Activated T-helper 17 cell treated with anti-CD3 and anti-CD28 coated beads, Interleukin-2, amount 50 U/mL, for 72 hours (primary cell): ENCODE results near the gene SLC22A16. TPM values are rescaled to one million over a fixed set of nuclear protein-coding genes. Genes with fewer than 3 reads are reported as not detected.
A peak's percentile ranks its signal among the peaks of the same experiment; 100 is the strongest.
"Not testable (repeated sequence)": the region's sequence is repeated elsewhere in the genome, so short reads cannot be mapped to it uniquely, and the experiment has no call there.

Experiments used
- ATAC-seq: fragments of 150-1000 bp; cut with Tn5 transposase; replicated peaks from 2 replicates; pipeline ENCODE4 v1.10.0; 2021; ENCODE audit warnings: mild to moderate bottlenecking, moderate library complexity
- H3K27ac Mint-ChIP-seq: one replicate; pipeline ENCODE4 v1.8.0; 2022; ENCODE audit warnings: mixed read lengths
- H3K27me3 Mint-ChIP-seq: one replicate; pipeline ENCODE4 v1.8.0; 2022; ENCODE audit warnings: mixed read lengths
- H3K36me3 Mint-ChIP-seq: one replicate; pipeline ENCODE4 v1.8.0; 2022; ENCODE audit warnings: low read depth, mild to moderate bottlenecking, mixed read lengths
- H3K4me1 Mint-ChIP-seq: one replicate; pipeline ENCODE4 v1.8.0; 2022; ENCODE audit warnings: mixed read lengths
- H3K4me3 Mint-ChIP-seq: one replicate; pipeline ENCODE4 v1.8.0; 2022; ENCODE audit warnings: mild to moderate bottlenecking, mixed read lengths
- H3K9me3 Mint-ChIP-seq: one replicate; pipeline ENCODE4 v1.8.0; 2022; ENCODE audit warnings: mixed read lengths
- total RNA-seq, 2 donors: library from RNA; stranded (reverse); gene quantifications; one replicate each; pipeline ENCODE4 v1.2.3, GENCODE V29; 2022

The SLC22A16 gene
- total RNA-seq, 2 donors from 2014 or later = not detected

- no peaks in the 10 kb centered on the region for H3K4me1 Mint-ChIP-seq
- no peaks in the 10 kb centered on the region for H3K9me3 Mint-ChIP-seq
- peak overlapping the region; percentile 51 for H3K4me3 Mint-ChIP-seq
- no peak overlapping the region for H3K27ac Mint-ChIP-seq
- H3K27me3 Mint-ChIP-seq = peaks cover 38% of the 10 kb centered on the region
- no peaks in the 10 kb centered on the region for H3K36me3 Mint-ChIP-seq
- no peak for ATAC-seq
These were observed 1.3 kb downstream of the SLC22A16 start for GRCh38 chr6:110475066-110475653.

- Mint-ChIP-seq H3K9me3 (no peaks in the 10 kb centered on the region), H3K4me3 (no peak overlapping the region), H3K27ac (no peak overlapping the region), H3K4me1 (no peaks in the 10 kb centered on the region), H3K27me3 (peaks cover 38% of the 10 kb centered on the region), H3K36me3 (no peaks in the 10 kb centered on the region)
- ATAC-seq = no peak
These were observed 1.9 kb downstream of the SLC22A16 start for GRCh38 chr6:110474500-110474899.

- Mint-ChIP-seq H3K4me3 (no peak overlapping the region), H3K27ac (no peak overlapping the region), H3K4me1 (no peaks in the 10 kb centered on the region), H3K27me3 (peaks cover 34% of the 10 kb centered on the region), H3K36me3 (no peaks in the 10 kb centered on the region), H3K9me3 (no peaks in the 10 kb centered on the region)
- ATAC-seq = no peak
These were observed 3.7 kb downstream of the SLC22A16 start for GRCh38 chr6:110472739-110473138.

GRCh38 chr6:110471726-110472365 is 4.6 kb downstream of the SLC22A16 start:
- Mint-ChIP-seq H3K9me3 (no peaks in the 10 kb centered on the region), H3K4me1 (no peaks in the 10 kb centered on the region), H3K27ac (no peak overlapping the region), H3K4me3 (no peak overlapping the region), H3K36me3 (no peaks in the 10 kb centered on the region), H3K27me3 (peaks cover 34% of the 10 kb centered on the region)
- no peak for ATAC-seq

- ATAC-seq = no peak
- H3K27me3 Mint-ChIP-seq = peaks cover 21% of the 10 kb centered on the region
- H3K4me1 Mint-ChIP-seq = no peaks in the 10 kb centered on the region
- H3K36me3 Mint-ChIP-seq = no peaks in the 10 kb centered on the region
- H3K27ac Mint-ChIP-seq = no peak overlapping the region
- no peaks in the 10 kb centered on the region for H3K9me3 Mint-ChIP-seq
- H3K4me3 Mint-ChIP-seq = no peak overlapping the region
These were observed 7.7 kb downstream of the SLC22A16 start for GRCh38 chr6:110468731-110469130.

- H3K4me1 Mint-ChIP-seq = no peaks in the 10 kb centered on the region
- H3K27ac Mint-ChIP-seq = no peak overlapping the region
- no peaks in the 10 kb centered on the region for H3K9me3 Mint-ChIP-seq
- ATAC-seq = no peak
- peaks cover 22% of the 10 kb centered on the region for H3K27me3 Mint-ChIP-seq
- no peak overlapping the region for H3K4me3 Mint-ChIP-seq
- H3K36me3 Mint-ChIP-seq = no peaks in the 10 kb centered on the region
These were observed 8.8 kb downstream of the SLC22A16 start for GRCh38 chr6:110467566-110468140.

GRCh38 chr6:110462884-110463481 is 13.4 kb downstream of the SLC22A16 start:
- Mint-ChIP-seq H3K27ac (no peak overlapping the region), H3K4me3 (no peak overlapping the region), H3K4me1 (no peaks in the 10 kb centered on the region), H3K36me3 (no peaks in the 10 kb centered on the region), H3K27me3 (peaks cover 10% of the 10 kb centered on the region), H3K9me3 (peaks cover 5% of the 10 kb centered on the region)
- ATAC-seq = no peak

- no peak for ATAC-seq
- Mint-ChIP-seq H3K27me3 (peaks cover 15% of the 10 kb centered on the region), H3K27ac (no peak overlapping the region), H3K9me3 (peaks cover 5% of the 10 kb centered on the region), H3K36me3 (no peaks in the 10 kb centered on the region), H3K4me1 (no peaks in the 10 kb centered on the region), H3K4me3 (no peak overlapping the region)
These were observed 15.0 kb downstream of the SLC22A16 start for GRCh38 chr6:110461376-110461775.

- Mint-ChIP-seq H3K9me3 (peaks cover 5% of the 10 kb centered on the region), H3K4me3 (no peak overlapping the region), H3K27me3 (peaks cover 15% of the 10 kb centered on the region), H3K4me1 (no peaks in the 10 kb centered on the region), H3K27ac (no peak overlapping the region), H3K36me3 (no peaks in the 10 kb centered on the region)
- ATAC-seq = no peak
These were observed 17.3 kb downstream of the SLC22A16 start for GRCh38 chr6:110459137-110459536.

- ATAC-seq = no peak
- Mint-ChIP-seq H3K9me3 (peaks cover 5% of the 10 kb centered on the region), H3K36me3 (no peaks in the 10 kb centered on the region), H3K27ac (no peak overlapping the region), H3K27me3 (peaks cover 14% of the 10 kb centered on the region), H3K4me3 (no peak overlapping the region), H3K4me1 (no peaks in the 10 kb centered on the region)
These were observed 17.9 kb downstream of the SLC22A16 start for GRCh38 chr6:110458476-110458875.

- H3K4me1 Mint-ChIP-seq, ATAC-seq, H3K27ac Mint-ChIP-seq, H3K9me3 Mint-ChIP-seq, H3K36me3 Mint-ChIP-seq, H3K4me3 Mint-ChIP-seq: not testable (repeated sequence)
- H3K27me3 Mint-ChIP-seq = peaks cover 16% of the 10 kb centered on the region
These were observed 18.7 kb downstream of the SLC22A16 start for GRCh38 chr6:110457567-110458175.

- no peak overlapping the region for H3K4me3 Mint-ChIP-seq
- no peaks in the 10 kb centered on the region for H3K4me1 Mint-ChIP-seq
- ATAC-seq = no peak
- H3K36me3 Mint-ChIP-seq = no peaks in the 10 kb centered on the region
- peaks cover 2% of the 10 kb centered on the region for H3K9me3 Mint-ChIP-seq
- peaks cover 21% of the 10 kb centered on the region for H3K27me3 Mint-ChIP-seq
- H3K27ac Mint-ChIP-seq = no peak overlapping the region
These were observed 19.7 kb downstream of the SLC22A16 start for GRCh38 chr6:110456694-110457093.

- peaks cover 20% of the 10 kb centered on the region for H3K27me3 Mint-ChIP-seq
- H3K4me1 Mint-ChIP-seq = no peaks in the 10 kb centered on the region
- no peak overlapping the region for H3K27ac Mint-ChIP-seq
These were observed 26.9 kb downstream of the SLC22A16 start for GRCh38 chr6:110449541-110449895.

GRCh38 chr6:110448846-110449540 is 27.4 kb downstream of the SLC22A16 start:
- Mint-ChIP-seq H3K36me3 (no peaks in the 10 kb centered on the region), H3K27ac (no peak overlapping the region), H3K27me3 (peaks cover 18% of the 10 kb centered on the region), H3K9me3 (no peaks in the 10 kb centered on the region), H3K4me3 (no peak overlapping the region), H3K4me1 (no peaks in the 10 kb centered on the region)
- ATAC-seq = no peak

More at GRCh38 chr6:110449541-110449895, 26.9 kb downstream of the SLC22A16 start:
- no peak for ATAC-seq
- Mint-ChIP-seq H3K9me3 (no peaks in the 10 kb centered on the region), H3K4me3 (no peak overlapping the region), H3K36me3 (no peaks in the 10 kb centered on the region)
